Caki2 (cell line): ENCODE results near the gene ARHGAP15. TPM values are rescaled to one million over a fixed set of nuclear protein-coding genes. Genes with fewer than 3 reads are reported as not detected.

Source experiments
- DNase-seq: peaks from one replicate; pipeline ENCODE4 v3.0.0-alpha.2; 2015; ENCODE audit warnings: low read depth
- in situ Hi-C: cut with HindIII; loops from 2 replicates; pipeline ENCODE4 v1.10.0; 2016; ENCODE audit warnings: low sequenced_read_pairs, low pct_unique_long_range_greater_than_20kb, mixed read lengths
- total RNA-seq: library from RNA; depleted of rRNA; stranded (reverse); fragments of >200 nt; shearing (Covaris generic); gene quantifications from 2 replicates; pipeline ENCODE4 v1.2.3, GENCODE V29; 2014; ENCODE audit warnings: low replicate concordance

ARHGAP15 gene
- total RNA-seq, 1 experiment from 2014 or later = not detected

DNA sequence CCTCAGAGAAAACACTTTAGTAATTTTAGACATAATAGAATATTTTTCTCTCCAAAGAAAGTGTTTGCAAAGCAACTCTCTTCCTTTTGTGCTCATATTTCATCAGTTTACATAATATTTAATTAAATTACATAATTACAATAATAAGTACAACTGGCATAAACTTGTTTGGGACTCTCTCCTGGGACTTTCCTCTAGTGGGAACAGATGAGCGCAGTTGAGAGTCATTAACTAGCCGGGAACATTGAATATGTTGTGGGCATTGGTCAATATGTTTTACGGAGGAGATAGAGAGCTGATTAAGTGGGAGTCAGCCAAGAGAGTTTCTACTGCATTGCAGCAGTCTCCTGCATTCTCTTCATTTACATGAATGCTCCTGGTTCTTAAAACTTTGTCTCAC, 607.7 kb downstream of the ARHGAP15 start:
- in situ Hi-C loops = no loop called here
- no peak for DNase-seq

- no peak for DNase-seq
- in situ Hi-C loops = no loop called here
Measured at GRCh38 chr2:143740431-143740830, 611.2 kb downstream of the ARHGAP15 start.

GRCh38 chr2:143741205-143741604, 612.0 kb downstream of the ARHGAP15 start:
- in situ Hi-C loops = no loop called here
- DNase-seq = no peak

DNA sequence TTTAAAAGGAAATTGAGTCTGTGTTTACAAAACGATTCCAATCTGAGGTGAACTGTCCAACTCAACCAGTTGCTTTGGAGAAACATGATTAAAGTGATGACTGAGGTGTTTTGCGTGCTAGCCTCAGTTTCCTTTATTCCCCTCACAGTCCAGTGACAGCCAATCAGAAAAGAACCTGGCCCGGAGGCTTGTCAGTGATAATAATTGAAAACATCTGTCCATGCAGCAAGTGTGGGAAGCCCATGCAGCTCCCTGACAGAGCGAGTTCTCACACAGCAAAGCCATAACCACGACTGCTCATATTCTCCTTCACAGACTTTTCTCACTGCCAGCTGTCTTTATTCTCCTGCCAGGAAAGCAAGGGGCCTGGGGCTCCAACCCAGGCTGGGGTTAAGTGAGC, 613.4 kb downstream of the ARHGAP15 start:
- in situ Hi-C loops = no loop called here
- no peak for DNase-seq

- in situ Hi-C loops = no loop called here
- DNase-seq = no peak
Measured at GRCh38 chr2:143744114-143744513, 614.9 kb downstream of the ARHGAP15 start.

- in situ Hi-C loops = no loop called here
- no peak for DNase-seq
Measured at GRCh38 chr2:143745060-143745459, 615.8 kb downstream of the ARHGAP15 start.

GRCh38 chr2:143754742-143755141, 625.5 kb downstream of the ARHGAP15 start:
- in situ Hi-C loops = no loop called here
- no peak for DNase-seq

GRCh38 chr2:143758629-143759330, 629.6 kb downstream of the ARHGAP15 start:
- in situ Hi-C loops = no loop called here
- no peak for DNase-seq

DNA sequence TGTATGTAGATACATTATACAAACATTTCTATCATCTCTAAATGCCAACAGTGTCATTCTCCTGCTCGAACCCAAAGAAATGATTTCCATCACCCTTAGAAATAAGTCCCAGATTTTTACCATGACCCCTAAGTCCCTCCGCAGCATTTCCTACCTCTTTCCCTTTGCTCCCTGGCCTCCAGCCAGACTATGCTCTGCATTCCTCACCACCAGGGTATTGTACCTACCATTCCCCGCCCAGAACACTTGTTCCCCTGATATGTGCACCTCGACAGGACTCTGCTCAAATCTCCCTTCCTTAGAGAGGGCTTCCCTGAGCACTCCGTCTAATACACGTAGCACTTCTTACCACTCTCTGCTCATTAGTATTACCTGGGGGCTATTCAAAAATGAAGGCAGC, 630.2 kb downstream of the ARHGAP15 start:
- in situ Hi-C loops = no loop called here

DNA sequence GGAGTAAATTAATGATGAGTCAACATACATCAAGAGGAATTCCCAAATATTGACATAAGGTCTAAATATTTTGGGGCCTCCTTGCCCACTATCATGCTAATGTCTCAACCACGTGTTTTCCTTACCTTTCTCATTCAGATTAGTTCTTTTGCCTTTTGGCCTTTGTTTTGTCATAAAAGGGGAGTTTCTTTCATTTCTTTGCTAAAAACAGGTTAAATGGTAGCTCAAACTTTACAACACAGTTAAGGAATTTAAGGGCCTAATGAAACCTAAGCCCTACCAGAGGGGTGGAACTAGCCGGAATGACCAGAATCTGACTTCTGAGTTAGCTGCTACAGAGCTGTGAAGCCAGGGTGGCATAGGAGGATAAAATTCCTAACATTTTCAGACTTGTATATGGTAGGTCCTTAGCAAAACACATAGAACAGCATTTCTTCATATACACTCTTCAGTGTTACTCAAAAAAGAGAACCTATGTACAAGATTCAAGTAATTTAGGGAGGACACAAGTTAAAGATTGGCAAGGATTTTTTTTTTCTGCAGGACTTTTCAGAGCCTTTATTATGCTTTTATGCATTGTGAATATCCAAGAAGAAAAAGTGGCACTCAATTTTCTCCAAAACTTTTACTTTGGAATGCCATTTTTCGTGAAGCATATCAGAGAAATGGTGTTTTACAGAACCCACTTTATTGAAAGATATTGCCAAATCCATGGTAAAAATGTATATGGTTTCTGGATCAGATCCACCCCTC, 633.1 kb downstream of the ARHGAP15 start:
- no peak for DNase-seq
- in situ Hi-C loops = no loop called here

More for the DNA sequence above, 630.2 kb downstream of the ARHGAP15 start:
- DNase-seq = no peak

GRCh38 chr2:143764261-143764660, 635.0 kb downstream of the ARHGAP15 start:
- no peak for DNase-seq
- in situ Hi-C loops = no loop called here

GRCh38 chr2:143764706-143765105, 635.5 kb downstream of the ARHGAP15 start:
- no peak for DNase-seq
- in situ Hi-C loops = no loop called here

DNA sequence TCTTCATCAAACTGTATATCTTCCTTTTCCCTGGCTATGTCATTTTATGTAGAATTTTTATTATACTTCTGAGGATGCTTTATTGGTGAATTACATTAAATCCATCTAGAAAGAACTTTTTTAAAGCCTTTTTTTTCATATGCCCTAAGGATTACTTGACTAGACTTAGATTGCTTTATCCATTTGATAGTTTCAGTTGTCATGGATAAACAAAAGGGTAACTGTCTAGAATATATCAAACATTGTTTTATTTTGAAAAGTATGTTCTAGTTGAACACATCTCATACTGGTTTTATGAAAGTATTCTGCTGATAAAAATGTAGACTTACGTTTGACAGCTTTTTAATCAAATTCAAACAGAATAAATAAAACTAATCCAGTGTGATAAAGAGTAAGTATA, 639.8 kb downstream of the ARHGAP15 start:
- in situ Hi-C loops = no loop called here
- no peak for DNase-seq

DNA sequence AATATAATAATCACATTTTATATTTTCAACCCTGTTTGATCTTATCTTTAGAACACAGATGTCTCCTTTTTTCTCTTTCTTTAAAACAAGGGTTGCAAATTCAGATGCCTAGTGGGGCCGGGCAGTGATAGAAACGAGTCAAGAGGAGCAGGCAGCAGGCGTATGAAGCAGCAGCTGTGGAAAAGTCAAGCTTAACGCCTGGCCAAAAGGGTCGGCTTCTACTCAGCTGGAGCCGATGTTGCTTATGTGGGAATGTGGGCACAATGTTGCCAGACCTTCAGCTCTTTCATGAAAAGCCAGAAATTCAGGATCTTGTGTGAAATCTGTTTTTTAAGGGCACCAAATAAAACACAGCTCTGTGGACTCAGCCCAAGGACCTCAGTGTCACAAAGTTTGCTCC, 642.7 kb downstream of the ARHGAP15 start:
- in situ Hi-C loops = no loop called here
- no peak for DNase-seq

DNA sequence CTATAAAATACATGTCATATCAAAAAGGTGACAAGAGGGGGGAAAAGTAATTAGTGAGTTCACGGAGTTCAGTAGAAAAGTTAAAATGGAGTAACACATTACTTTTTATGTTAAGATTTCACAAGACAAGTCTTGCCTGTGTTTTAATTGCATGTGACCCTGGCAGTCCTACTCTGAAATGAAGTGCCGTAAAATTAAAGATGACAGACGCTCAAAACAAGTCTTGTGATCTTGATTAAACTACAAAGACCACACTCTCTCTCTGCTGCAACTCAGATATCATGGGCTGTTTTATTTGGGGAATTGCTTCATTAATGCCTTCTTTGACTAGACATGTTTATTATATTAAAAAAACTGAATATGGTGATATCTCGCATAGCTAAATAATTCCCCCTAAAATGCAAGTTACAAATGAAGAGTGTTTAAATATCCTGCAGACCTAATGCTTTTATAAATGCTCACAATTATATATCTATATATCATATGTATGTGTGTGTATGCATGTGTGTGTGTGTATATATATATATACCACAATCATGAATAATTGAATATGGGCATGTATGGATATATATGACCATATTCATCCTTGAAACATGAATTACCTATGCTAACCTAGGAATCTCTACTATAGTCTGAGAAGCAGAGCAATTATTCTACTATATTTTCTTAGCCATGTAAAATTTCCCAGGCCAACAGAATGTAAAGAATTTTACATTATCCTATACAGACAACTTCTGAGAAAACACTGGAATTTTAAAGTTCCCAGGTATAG, 647.5 kb downstream of the ARHGAP15 start:
- no peak for DNase-seq
- in situ Hi-C loops = no loop called here

DNA sequence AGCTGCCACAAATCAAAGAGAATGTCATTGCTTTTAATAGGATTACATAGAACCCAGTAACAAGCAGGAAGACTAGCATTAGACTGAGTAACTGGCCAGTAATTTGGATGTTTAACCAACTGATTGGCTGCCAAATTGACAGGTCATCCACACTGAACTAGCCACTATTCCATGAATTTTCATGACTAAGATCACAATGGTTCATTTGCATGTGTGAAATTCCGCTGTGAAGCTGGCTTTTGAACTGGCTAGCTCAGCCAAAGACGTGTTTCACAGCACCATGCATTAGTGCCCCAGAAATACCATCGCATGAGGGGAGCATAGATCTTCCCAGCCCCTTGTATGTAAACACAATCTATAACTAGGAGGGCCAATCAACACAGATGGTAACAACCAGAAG, 649.8 kb downstream of the ARHGAP15 start:
- in situ Hi-C loops = no loop called here
- no peak for DNase-seq

DNA sequence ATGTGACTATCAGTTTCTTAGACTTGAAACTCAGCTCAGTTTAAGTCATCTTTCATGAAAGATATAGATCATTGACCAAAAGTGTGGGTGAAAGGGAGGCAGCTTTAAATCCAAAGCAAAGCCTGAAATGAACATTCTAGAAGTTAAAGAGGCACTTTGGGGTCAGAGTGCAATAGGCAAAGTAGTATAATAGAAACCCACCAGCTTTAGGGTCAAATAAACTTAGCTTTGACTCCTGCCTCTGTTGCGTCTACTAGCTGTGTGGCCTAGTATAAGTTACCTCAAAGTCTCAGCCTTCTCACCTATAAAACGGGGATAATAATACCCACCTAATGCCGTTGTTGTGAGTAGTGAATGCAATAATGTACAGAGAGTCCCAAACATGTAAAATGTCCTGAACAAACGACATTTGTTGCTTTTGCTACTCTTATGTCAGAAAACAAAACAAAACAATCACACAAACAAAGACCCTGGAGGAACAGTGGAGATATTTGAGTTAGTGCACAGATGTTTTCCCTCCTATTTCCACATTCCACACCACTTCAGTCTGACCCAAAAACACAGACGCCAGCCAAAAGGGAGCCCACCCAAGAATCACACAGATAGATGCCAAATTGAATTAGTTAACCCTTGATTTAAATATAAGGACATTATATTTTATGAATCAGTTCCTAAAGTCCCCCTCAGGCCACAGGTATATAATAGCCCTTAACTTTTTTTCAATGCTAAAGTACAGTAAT, 657.0 kb downstream of the ARHGAP15 start:
- in situ Hi-C loops = no loop called here
- no peak for DNase-seq

- in situ Hi-C loops = no loop called here
- no peak for DNase-seq
Measured at GRCh38 chr2:143787674-143788073, 658.5 kb downstream of the ARHGAP15 start.
